Measurements from ENCODE around the gene ADARB1.

The ADARB1 gene

GRCh38 chr21:45039317-45040156 is 34.8 kb upstream of the ADARB1 start:
- no peak for DNase-seq (ENCODE audit: low read depth in 2 of 2)

GRCh38 chr21:45040157-45040711 is 34.1 kb upstream of the ADARB1 start:
- no peak for DNase-seq (ENCODE audit: low read depth in 2 of 2)

- DNase-seq (ENCODE audit: low read depth in 2 of 2) = no peak
These were observed 33.6 kb upstream of the ADARB1 start for GRCh38 chr21:45040739-45041138.

GRCh38 chr21:45041351-45041805 is 33.0 kb upstream of the ADARB1 start:
- DNase-seq (ENCODE audit: low read depth in 2 of 2) = no peak

GRCh38 chr21:45041984-45042663 is 32.3 kb upstream of the ADARB1 start:
- no peak for DNase-seq (ENCODE audit: low read depth in 2 of 2)

GRCh38 chr21:45042664-45043161 is 31.7 kb upstream of the ADARB1 start:
- DNase-seq (ENCODE audit: low read depth in 2 of 2) = no peak

- no peak for DNase-seq (ENCODE audit: low read depth in 2 of 2)
These were observed 30.8 kb upstream of the ADARB1 start for GRCh38 chr21:45043541-45044020.

DNA sequence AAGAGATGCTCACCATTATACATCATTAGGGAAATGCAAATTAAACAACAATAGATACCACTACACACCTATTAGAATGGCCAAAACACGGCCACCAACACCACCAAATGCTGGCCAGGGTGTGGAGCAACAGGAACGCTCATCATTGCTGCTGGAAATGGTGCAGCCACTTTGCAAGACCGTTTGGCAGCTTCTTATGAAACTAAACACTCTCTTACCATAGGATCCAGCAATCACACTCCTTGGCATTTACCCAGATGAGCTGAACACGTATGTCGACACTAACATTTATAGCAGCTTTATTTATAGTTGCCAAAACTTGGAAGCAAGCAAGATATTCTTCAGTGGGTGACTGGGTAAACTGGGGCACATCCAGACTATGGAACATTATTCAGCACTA is 28.9 kb upstream of the ADARB1 start:
- no peak for DNase-seq (ENCODE audit: low read depth in 2 of 2)

DNA sequence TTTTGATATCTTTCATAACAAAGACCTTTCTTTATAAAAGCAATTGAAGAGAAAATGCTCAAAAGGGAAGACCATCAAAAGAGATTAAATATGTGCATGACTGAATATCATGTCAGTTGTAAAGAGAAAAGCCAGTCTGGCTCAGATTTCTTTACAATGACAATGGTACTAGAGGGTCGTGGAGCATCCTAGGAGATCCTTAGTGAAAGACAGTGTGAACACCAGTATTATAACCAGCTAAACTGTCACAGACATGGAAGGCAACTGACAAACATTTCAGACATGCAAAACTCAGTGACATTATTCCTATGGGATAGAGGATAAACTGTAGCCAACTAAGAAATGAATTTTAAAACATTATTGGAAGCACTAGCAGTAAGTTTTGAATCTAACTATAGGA is 27.1 kb upstream of the ADARB1 start:
- no peak for DNase-seq (ENCODE audit: low read depth in 2 of 2)

GRCh38 chr21:45048026-45048698 is 26.2 kb upstream of the ADARB1 start:
- DNase-seq (ENCODE audit: low read depth in 2 of 2) = no peak

- no peak for DNase-seq (ENCODE audit: low read depth in 2 of 2)
These were observed 25.4 kb upstream of the ADARB1 start for GRCh38 chr21:45048968-45049367.

DNA sequence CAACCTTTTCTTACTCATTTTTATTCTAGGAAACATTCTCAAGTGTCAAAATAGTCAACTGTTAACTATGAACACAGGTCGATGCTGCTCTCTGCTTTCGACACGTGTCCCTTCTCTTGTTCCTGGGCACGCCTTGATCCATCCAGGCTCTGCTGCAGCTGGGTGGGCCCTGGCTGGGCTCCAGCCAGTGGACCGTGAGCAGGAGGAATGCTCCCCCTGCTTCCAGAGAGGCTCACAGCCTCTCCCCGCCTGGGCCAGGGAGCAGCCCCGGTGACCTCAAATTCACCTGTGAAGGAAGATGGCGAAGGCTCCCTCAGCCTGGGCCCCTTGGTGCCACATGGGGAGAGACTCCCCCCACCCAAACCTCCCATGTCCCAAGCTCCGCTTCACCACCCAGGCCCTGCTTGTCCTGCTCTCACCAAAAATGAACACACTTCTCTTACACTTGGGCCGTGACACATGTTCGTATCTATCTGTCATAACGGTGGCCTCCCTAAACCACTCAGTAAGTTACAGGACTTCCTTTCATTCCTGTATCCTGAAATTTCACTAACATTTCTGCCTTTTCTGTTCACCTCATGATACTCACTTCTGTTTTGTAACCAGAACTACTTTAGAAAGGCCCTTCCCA is 24.6 kb upstream of the ADARB1 start:
- no peak for DNase-seq (ENCODE audit: low read depth in 2 of 2)

DNA sequence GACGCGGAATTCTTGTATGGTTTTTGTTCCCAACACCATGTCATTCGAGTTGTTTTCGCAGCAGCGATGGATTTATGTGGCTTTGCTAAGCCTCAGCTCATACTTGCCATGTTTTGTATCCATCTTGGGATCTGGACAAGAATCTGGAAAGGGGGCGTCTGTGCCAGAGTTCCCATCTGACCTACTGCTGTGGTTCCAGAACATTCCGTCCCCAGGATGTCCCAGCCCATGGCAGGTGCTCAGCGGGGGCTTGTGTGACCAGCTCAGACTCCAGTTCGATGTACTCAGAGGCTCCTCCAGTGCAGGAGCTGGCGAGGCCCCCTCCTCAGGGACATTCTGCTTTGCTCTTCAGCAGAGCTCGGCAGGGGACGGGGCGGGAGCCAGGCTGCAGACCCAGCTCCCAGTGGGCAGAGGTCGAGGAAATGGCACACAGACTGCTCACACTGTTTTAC is 24.0 kb upstream of the ADARB1 start:
- no peak for DNase-seq (ENCODE audit: low read depth in 2 of 2)

DNA sequence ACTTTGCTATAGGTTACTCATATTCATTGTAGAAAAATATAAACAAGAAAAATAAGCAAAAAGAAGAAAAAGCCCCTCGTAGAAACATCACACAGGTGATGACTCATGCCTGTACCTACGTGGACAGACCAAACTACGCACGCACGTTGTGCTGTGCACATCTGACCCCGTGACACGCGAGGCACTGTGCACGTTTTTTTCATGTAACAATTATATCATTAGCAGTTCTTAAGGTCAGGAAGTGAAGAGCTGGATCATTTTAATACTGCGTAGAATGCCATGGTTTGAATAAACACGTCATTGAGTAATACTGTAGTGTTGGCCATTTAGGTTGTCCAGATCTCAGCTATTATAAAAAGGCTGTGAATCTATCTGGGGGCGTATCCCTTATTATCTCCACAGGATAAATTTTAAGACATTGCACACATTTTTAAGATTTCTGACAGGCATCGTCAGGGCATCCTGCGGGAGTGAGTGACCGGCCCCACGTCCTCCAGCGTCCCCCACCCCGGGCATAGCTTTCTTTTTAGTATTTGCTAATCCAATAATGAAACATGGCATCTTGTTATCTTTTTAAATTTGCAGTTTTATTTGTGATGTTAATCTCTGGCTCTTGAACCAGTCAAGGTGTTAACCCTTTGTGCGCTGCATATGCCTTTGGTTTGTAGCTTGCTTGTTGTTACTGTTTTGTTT is 23.4 kb upstream of the ADARB1 start:
- no peak for DNase-seq (ENCODE audit: low read depth in 2 of 2)

DNA sequence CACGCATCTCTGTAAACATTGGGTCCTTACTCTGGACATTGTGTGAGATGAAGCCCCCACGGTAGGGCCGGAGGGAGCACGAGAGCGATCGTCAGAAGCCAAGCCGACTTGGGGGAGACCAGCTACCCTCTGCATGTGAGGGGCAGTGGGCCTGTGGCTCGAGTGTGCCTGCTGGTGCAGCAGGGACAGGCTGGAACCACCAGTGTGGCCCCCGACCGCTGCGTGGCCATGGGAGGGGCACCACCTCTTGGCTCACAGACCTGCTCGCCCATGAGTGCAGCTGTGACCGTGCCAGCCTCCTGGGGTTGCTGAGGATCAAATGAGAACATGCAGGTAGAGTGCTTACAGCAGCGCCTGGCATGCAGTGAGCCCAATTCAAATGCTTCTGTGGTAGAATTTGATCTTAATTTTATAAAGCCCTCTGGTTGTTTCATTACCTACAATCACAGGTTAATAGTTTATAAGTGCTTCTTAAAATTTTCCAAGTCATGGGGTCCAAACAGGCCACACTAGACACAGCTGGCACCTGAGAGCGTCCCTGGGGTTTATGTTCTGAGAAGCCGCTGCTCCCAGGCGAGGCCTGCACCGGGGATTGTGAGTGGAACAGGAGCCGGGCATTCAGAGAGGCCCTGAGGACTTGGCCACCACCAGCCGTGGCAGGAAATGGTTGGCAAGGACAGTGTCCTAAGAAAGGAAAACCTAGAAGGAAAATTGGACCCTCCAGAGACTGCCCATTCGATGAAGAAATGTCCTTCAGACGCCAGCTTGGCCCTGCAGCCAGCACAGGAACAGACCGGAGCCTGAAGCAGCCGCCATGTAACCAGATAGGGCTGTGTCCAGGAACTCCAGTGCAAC is 22.6 kb upstream of the ADARB1 start:
- no peak for DNase-seq (ENCODE audit: low read depth in 2 of 2)

GRCh38 chr21:45052960-45053359 is 21.4 kb upstream of the ADARB1 start:
- DNase-seq (ENCODE audit: low read depth in 2 of 2) = no peak

DNA sequence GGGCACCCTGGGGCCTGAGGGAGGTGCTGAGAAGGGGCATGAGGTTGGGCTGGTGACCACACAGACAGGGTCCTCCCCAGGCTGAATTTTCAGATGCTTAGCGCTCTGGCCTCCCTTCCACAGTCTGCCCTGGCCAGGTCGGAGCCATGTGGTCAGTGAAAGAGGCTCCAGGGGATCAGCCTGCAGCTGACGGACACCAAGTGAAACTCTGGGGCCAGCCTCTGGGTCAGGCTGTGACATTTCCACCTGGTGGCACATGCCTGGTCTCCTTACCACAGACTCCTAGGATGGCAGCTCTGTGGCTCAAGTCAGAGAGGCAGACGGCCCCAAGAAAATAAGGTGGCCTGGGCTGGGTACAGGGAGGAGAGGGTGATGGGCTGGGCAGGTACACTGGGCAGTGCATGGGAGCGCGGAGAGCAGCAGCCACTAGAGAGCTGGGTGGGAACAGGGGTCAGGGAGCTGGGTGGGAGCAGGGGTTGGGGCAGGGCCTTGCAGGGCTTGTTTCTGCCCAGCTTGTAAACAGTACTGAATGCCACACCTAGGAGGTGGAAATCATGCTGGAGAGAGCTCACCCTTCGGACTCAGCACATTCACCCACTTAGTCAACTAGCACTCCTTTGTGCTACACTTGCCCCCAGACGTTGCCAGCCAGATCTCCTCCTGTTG is 20.7 kb upstream of the ADARB1 start:
- DNase-seq (ENCODE audit: low read depth in 2 of 2) = no peak

- no peak for DNase-seq (ENCODE audit: low read depth in 2 of 2)
These were observed 20.0 kb upstream of the ADARB1 start for GRCh38 chr21:45054227-45054926.

Measured in stimulated activated CD8-positive, alpha-beta memory T cell treated with anti-CD3 and anti-CD28 coated beads, Interleukin-15, amount 100 ng/mL, for 48 hours (primary cell).